ENCODE data around the gene GEMIN7.

GEMIN7 gene

DNA sequence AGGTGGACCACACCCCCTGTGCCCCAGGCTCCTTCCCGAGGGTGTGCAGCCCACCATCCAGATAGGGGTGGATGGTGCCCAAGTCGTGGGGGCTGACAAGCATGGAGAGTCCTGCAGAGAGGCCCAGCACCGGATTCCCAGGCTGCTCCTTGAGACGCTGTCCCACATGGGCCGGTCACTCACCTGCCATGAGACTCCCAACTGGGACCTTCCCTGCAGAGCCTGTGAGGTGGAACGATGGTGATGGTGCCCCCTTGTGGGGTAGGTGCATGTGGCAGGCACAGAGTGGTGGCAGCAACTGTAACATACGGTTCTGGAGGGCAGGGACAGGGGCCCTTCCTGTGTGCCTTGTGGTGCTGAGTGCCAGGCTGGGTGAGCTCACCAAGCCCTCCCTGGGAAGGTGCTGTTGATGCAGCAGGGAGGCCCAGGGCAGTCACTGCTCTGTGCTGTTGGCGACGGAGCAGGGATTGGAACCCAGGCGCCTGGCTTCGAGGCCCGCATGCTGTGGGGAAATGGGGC lies 47.0 kb downstream of the GEMIN7 start:
- H3K4me3 ChIP-seq (ENCODE audit: low read depth, low read length): no peak overlapping the region
- no peak for DNase-seq (ENCODE audit: low read depth, low spot score)
- ChIA-PET POLR2A (no interaction called here), CTCF (interaction anchor here (0.8 to 5.3 kb wide), 24 partner anchors 10 to 221 kb away, joined by 3 to 50 read pairs (median 6); partner anchors contain the start of genes APOE, BLOC1S3 and PPP1R37)
- TF ChIP-seq, protein P1, sequence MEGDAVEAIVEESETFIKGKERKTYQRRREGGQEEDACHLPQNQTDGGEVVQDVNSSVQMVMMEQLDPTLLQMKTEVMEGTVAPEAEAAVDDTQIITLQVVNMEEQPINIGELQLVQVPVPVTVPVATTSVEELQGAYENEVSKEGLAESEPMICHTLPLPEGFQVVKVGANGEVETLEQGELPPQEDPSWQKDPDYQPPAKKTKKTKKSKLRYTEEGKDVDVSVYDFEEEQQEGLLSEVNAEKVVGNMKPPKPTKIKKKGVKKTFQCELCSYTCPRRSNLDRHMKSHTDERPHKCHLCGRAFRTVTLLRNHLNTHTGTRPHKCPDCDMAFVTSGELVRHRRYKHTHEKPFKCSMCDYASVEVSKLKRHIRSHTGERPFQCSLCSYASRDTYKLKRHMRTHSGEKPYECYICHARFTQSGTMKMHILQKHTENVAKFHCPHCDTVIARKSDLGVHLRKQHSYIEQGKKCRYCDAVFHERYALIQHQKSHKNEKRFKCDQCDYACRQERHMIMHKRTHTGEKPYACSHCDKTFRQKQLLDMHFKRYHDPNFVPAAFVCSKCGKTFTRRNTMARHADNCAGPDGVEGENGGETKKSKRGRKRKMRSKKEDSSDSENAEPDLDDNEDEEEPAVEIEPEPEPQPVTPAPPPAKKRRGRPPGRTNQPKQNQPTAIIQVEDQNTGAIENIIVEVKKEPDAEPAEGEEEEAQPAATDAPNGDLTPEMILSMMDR (IDR thresholded peaks at IDR 0.05; ENCODE audit: insufficient read depth, low read length, missing control alignments): peak; percentile 91

DNA sequence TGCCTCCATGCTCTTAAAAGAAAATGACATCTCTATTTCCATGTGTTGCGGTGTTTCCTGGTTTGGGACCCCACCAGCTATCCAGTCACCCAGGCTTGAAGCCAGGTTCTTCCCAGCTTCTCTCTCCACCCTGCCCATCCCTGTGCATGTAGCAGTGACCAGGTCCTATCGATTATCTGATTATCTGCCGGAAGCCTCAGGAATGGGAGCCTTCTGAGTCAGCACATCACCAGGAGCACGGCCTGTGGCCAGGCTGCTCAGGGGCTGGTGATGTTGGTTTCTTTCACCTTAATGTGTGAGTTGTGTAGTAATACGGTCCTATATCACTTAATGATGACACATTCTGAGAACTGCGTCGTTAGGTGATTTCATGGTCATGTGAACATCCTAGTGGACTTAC lies 47.6 kb downstream of the GEMIN7 start:
- ChIA-PET POLR2A (no interaction called here), CTCF (interaction anchor here (0.8 to 5.3 kb wide), 13 partner anchors 10 to 212 kb away, joined by 3 to 50 read pairs (median 12); partner anchors contain the start of gene PPP1R37)
- TF ChIP-seq, protein P1 (IDR thresholded peaks at IDR 0.05; ENCODE audit: insufficient read depth, low read length, missing control alignments): no peak
- DNase-seq (ENCODE audit: low read depth, low spot score): no peak
- H3K4me3 ChIP-seq (ENCODE audit: low read depth, low read length): no peak overlapping the region

DNA sequence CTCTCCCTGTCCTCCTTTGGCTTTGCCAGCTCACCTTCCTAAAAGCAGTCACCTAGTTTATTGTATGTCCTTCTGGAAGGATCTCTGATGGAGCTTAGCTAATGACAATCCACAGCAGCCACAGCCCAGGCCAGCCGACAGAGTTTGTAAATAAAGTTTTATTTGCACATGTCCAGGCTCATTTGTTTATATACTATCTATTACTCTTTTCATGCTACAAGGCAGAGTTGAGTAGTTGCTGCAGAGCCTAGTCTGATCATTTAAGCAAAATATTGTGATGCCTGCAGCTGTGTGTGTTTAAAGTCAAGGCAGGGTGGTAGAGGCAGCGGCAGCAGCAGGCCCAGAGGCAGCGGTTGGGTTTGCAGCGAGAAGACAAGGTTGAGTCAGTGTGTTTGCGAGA lies 49.1 kb downstream of the GEMIN7 start:
- H3K4me3 ChIP-seq (ENCODE audit: low read depth, low read length): no peak overlapping the region
- ChIA-PET POLR2A (no interaction called here), CTCF (interaction anchor here (1.1 to 1.3 kb wide), 2 partner anchors 10 to 15 kb away, joined by 3 read pairs; no protein-coding TSS in a partner anchor)
- no peak for DNase-seq (ENCODE audit: low read depth, low spot score)
- TF ChIP-seq, protein P1 (IDR thresholded peaks at IDR 0.05; ENCODE audit: insufficient read depth, low read length, missing control alignments): no peak

DNA sequence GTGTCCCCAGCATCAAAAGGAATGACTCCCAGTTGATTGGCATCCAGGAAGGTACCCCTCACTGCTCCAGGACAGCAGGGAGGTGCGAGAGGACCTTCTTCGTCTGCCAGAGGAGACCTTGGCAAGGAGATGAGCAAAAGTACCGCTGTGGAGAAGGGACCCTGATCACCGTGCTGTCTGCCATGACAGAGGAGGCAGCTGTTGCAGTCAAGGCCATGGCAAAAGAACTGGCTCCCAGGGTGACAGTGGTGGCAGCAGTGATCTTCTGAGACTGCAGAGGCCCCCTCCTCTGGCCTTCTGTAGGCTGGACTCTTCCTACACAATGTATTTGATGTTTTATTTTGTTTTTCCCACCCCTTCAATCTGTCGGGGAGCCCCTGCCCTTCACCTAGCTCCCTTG lies 49.7 kb downstream of the GEMIN7 start:
- H3K4me3 ChIP-seq (ENCODE audit: low read depth, low read length): no peak overlapping the region
- TF ChIP-seq, protein P1 (IDR thresholded peaks at IDR 0.05; ENCODE audit: insufficient read depth, low read length, missing control alignments): no peak
- ChIA-PET CTCF (interaction anchor here (1.1 to 1.3 kb wide), 2 partner anchors 11 to 14 kb away, joined by 3 read pairs; no protein-coding TSS in a partner anchor), POLR2A (no interaction called here)
- no peak for DNase-seq (ENCODE audit: low read depth, low spot score)

DNA sequence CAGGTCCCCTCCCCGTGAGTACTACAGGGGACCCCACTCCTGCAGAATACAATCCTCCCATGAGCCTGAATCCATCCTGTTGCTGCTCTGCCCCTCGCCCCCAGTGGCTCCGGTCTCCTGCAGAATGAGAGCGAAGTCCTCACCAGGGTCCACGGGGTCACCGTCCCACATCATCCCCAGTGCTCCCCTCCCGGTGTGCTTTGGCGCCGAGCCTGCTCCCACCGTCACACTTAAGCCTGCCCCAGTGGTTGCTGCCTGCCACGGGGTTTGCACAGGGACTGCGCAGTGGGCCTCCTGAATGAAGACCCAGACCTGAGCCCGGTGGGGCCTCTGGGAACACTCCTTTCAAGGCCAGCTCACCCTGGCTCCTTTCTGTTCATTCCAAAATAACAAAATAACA lies 51.2 kb downstream of the GEMIN7 start:
- POLR2A ChIA-PET: no interaction called here
- DNase-seq (ENCODE audit: low read depth, low spot score): no peak
- TF ChIP-seq, protein P1 (IDR thresholded peaks at IDR 0.05; ENCODE audit: insufficient read depth, low read length, missing control alignments): no peak
- CTCF ChIA-PET: interaction anchor here (1.0 to 1.6 kb wide), 2 partner anchors 27 to 30 kb away, joined by 3 read pairs; no protein-coding TSS in a partner anchor
- H3K4me3 ChIP-seq (ENCODE audit: low read depth, low read length): no peak overlapping the region

DNA sequence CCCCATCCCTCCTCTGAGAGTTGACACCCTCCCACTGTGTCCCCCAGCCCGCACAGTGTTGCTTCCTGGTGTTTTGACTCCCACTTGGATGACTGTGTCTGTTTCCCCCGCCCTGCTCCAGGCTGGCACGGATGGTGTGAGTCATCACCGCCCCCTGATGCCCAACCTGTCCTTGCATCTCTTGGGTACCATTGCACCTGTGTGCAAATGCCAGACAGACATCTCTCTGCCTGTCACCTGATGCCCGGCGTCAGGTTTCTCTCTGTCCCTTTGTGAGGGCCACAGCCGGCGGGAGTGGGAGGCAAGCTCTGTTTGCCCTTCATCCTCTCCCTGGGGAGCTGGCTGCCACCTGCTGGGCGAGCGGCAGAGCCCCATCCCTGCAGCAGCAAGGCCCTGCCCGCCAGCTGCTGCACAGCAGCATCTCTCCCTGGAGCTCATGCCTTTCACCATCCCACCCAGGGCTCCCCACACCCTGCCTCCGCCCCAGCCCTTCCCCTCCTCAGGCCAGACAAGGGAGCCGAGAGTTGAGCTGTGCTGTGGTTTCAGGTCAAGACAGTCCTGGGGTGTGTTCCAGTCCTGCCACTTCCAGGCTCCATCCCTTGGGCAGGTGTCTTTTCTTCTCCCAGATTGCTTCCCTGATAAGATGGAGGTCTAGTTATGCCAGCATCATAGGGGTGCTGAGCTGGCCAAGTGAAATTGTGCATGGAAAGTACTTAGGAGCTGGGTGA lies 52.0 kb downstream of the GEMIN7 start:
- ChIA-PET POLR2A (no interaction called here), CTCF (interaction anchor here (0.7 to 1.6 kb wide), 7 partner anchors 12 to 206 kb away, joined by 3 read pairs; partner anchors contain the start of gene PPP1R37)
- TF ChIP-seq, protein P1 (IDR thresholded peaks at IDR 0.05; ENCODE audit: insufficient read depth, low read length, missing control alignments): peak; percentile 40
- no peak for DNase-seq (ENCODE audit: low read depth, low spot score)
- H3K4me3 ChIP-seq (ENCODE audit: low read depth, low read length): no peak overlapping the region
